22Rv1 (cell line): ENCODE measurements around the gene GDPD5.
A peak's percentile ranks its signal among the peaks of the same experiment; 100 is the strongest.

ENCODE experiments used
- H3K27ac ChIP-seq: fragments of 450-650 bp; 2 replicates; pipeline ENCODE4 v1.5.1; 2017
- ZFX ChIP-seq: fragments of 450-650 bp; IDR thresholded peaks from 2 replicates; pipeline ENCODE4 v1.6.1; 2017; ENCODE audit warnings: antibody characterized with exemption, borderline replicate concordance
- TF ChIP-seq, protein P1 (sequence below): fragments of 450-650 bp; IDR thresholded peaks from 2 replicates; pipeline ENCODE4 v1.5.1; 2017; ENCODE audit warnings: mild to moderate bottlenecking

Gene GDPD5

DNA sequence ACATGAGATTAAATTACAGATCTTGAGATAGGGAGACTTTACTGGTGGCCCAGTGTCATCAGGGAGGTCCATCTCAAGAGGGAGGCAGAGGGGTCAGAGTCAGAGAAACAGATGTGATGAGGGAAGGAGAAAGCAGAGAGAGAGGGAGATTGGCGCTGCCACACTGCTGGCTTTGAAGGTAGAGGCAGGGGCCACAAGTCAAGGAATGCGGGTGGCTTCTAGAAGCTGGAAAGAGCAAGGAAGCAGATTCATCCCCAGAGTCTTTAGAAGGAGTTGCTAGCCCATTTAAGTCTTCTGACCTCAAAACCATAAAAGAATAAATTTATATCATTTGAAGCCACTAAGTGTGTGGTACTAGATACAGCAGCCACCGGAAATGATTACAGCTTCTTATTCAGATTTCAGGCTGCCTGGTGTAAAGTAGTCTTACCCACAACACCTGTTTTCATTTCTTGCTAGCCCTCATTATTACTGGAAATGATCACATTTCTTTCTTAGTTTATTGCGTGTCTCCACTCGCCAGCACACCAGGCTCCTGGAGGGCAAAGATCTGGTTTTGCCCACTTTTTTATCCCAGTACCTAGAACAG, 23.7 kb upstream of the GDPD5 start:
- TF ChIP-seq ZFX, result no peak
- TF ChIP-seq, protein P1, sequence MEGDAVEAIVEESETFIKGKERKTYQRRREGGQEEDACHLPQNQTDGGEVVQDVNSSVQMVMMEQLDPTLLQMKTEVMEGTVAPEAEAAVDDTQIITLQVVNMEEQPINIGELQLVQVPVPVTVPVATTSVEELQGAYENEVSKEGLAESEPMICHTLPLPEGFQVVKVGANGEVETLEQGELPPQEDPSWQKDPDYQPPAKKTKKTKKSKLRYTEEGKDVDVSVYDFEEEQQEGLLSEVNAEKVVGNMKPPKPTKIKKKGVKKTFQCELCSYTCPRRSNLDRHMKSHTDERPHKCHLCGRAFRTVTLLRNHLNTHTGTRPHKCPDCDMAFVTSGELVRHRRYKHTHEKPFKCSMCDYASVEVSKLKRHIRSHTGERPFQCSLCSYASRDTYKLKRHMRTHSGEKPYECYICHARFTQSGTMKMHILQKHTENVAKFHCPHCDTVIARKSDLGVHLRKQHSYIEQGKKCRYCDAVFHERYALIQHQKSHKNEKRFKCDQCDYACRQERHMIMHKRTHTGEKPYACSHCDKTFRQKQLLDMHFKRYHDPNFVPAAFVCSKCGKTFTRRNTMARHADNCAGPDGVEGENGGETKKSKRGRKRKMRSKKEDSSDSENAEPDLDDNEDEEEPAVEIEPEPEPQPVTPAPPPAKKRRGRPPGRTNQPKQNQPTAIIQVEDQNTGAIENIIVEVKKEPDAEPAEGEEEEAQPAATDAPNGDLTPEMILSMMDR, result no peak
- no peak overlapping the region for H3K27ac ChIP-seq

DNA sequence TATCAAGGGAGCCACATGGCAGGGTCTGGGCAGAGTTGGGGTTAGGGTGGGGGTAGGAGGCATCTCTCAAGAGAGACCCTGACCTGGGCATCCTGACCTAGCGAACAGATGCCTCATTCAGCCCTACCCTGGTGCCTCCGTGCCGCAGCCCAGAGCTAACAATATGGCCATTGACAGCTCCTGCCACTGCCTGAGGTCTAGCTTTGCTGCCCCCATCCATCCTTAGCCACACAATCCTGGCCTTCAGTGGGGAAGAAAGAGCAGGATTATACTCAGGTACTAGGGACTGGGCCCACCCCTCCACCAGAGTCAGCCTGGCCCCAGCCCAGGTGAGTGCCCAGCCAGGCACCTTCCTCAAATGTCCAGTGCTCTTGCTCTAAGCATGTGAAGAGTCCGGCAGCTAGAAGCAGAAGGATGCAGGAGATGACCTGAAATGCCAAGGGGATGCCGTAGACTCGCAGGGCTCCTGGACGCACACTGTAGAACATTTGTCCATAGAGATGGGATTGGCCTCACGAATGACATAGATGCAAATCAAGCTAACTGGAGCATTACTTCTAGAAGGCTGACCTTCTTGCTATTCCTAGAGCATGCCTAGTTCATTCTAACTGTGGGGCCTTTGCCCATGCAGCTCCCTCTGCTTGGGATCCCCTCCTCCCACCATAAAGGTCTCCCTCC, 23.0 kb upstream of the GDPD5 start:
- no peak overlapping the region for H3K27ac ChIP-seq
- TF ChIP-seq ZFX, result no peak
- TF ChIP-seq, protein P1, result no peak

DNA sequence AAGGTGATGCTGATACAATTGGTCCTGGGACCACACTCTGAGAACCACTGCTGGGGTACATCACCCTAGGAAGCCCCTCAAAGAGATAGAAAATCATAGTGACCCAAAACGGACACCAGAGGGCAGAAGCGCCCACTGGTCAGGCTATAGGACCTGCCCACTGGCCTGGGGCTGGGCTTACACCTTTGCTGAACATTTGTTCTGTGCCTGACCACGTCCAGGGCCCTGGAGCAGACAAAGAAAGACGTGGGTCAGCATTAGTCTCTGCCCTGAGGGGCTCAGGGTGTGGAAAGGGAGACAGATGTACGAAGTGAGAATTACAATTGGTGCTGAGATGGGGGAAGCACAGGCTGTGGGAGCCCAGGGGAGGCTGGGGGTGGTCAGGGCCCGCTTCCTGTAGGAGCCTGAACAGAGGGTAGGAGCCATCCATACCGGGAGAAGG, 21.9 kb upstream of the GDPD5 start:
- H3K27ac ChIP-seq, result no peak overlapping the region

GRCh38 chr11:75547177-75547576, 21.4 kb upstream of the GDPD5 start:
- H3K27ac ChIP-seq, result no peak overlapping the region
- TF ChIP-seq ZFX, result no peak

More for the DNA sequence above, 21.9 kb upstream of the GDPD5 start:
- TF ChIP-seq ZFX, result no peak
- TF ChIP-seq, protein P1, result peak; percentile 91

DNA sequence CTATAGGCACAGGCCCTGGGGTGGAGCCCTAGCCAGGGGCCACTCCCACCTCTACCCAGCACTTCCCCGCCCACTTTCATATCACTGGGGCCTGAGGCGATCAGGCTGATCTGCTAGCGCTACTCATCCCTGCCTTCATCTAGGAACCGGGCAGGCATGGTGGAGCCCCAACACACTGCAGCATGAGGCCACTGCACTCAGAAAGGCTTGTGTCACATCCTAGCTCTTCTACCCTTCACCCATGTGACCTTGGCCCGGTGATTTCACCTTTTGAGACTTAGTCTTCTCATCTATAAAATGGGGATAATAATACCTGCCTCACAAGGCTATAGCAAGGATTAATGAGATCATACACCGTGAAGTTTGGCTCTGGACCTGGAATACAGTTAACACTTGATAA, 18.1 kb upstream of the GDPD5 start:
- no peak overlapping the region for H3K27ac ChIP-seq
- TF ChIP-seq ZFX, result no peak
- TF ChIP-seq, protein P1, result no peak

GRCh38 chr11:75542088-75542438, 16.3 kb upstream of the GDPD5 start:
- no peak overlapping the region for H3K27ac ChIP-seq
- TF ChIP-seq ZFX, result no peak
- TF ChIP-seq, protein P1, result no peak

- no peak overlapping the region for H3K27ac ChIP-seq
- no peak for TF ChIP-seq ZFX
- TF ChIP-seq, protein P1, result no peak
Measured at GRCh38 chr11:75541193-75542087, 15.7 kb upstream of the GDPD5 start.
